ENCODE data around the gene ELOVL5.

GRCh38 chr6:53315086-53315724 is 33.5 kb downstream of the ELOVL5 start:
- TF ChIP-seq CTCF (IDR thresholded peaks at IDR 0.05) (no peak), EZH2 (IDR thresholded peaks at IDR 0.05; ENCODE audit: borderline replicate concordance, insufficient read depth, low read depth, low read length, poor library complexity, severe bottlenecking) (no peak)
